Measurements from ENCODE around the gene XYLT1.
"Not testable (repeated sequence)": the region's sequence is repeated elsewhere in the genome, so short reads cannot be mapped to it uniquely, and the experiment has no call there.

Gene XYLT1

DNA sequence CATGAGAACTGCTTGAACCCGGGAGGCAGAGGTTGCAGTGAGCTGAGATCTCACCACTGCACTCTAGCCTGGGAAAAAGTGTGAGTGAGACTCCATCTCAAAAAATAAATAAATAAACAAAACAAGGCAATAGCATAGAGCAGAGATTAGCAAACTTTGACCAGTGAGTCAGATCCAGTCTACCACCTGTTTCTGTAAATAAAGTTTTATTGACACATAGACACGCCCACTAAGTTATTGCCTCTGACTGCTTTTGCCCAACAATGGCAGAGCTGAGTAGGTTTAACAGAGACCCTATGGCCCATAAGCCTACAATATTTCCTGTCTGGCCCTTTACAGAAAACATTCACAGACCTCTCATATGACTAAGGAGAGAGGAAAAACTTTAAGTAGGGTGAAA lies 44.3 kb downstream of the XYLT1 start:
- DNase-seq (ENCODE audit: low read depth in 2 of 2): no peak

DNA sequence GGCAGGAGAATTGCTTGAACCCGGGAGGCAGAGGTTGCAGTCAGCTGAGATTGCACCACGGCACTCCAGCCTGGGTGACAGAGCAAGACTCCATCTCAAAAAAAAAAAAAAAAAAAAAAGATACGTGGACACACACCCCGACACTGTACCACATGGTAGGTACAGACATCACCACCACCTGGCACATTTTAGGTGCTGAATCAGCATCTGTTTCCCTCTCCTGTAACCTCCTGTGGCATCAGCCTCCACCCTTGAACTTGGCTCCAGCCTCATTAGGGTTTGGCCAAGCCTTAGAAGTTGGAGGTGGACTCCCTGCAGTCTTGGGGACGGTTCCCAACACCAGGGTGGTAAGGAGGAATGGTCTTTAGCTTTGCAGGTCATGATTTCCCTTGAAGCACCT lies 46.0 kb downstream of the XYLT1 start:
- no peak for DNase-seq (ENCODE audit: low read depth in 2 of 2)

- no peak for DNase-seq (ENCODE audit: low read depth in 2 of 2)
These were observed 47.5 kb downstream of the XYLT1 start for GRCh38 chr16:17423221-17423620.

DNA sequence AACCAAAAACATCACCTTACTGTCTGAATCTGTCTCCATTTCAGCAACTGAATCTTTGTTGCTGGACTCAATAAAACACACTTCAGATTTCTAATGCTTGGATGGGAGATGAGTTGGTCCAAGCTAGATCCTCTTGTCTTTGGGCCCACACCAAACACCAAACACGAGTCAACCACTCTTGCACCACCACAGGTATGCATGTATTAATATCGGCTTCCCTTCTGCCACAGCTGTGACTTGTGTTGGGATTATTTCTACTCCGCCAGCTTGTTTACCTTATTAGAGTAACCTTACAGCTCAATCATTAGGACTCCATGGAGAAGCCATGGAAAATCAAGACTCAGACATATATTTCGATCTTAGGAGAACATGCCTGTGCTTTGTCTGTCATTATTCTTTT lies 49.9 kb downstream of the XYLT1 start:
- DNase-seq (ENCODE audit: low read depth in 2 of 2): no peak

- DNase-seq (ENCODE audit: low read depth in 2 of 2): no peak
These were observed 51.5 kb downstream of the XYLT1 start for GRCh38 chr16:17419266-17419665.

GRCh38 chr16:17417740-17418139 lies 53.0 kb downstream of the XYLT1 start:
- DNase-seq (ENCODE audit: low read depth in 2 of 2): no peak

- peak; percentile 4 to 6 for DNase-seq (ENCODE audit: low read depth in 2 of 2)
These were observed 54.1 kb downstream of the XYLT1 start for GRCh38 chr16:17416461-17417311.

DNA sequence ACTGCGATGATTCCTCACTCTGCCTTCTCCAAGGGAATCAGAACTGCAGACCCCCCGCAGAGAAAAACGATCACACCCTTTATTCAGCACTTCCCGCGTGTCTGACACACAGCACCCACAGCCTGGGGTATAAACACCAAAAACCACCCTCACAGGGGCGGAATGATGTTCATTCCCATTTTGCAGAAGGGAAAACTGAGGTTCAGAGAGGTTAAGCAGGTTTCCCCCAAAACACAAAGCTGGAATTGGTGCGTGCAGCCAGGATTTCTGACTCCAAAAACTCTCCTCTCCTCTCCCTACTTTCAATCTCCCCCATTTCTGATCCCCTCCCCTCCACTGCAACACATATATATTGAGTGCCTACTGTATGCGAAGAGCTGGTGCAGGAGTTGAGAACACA lies 55.8 kb downstream of the XYLT1 start:
- DNase-seq (ENCODE audit: low read depth in 2 of 2): no peak

DNA sequence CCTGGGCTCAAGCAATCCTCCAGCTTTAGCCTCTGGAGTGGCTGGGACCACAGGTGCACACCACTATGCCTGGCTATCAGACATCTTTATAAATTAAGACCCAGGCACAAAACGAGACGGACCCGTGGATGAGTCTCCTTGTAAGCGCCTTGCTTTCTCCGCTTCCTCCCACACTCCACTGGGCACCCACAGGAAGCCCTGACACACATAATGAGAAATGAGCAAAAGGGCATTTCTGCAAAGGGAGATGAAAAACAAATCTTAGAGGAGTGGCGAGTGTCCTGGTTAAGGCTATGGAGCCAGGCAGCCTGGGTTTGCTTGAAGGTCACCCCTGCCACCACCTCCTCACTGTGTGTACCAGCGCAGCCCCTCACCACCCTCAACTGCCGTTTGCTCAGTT lies 56.3 kb downstream of the XYLT1 start:
- no peak for DNase-seq (ENCODE audit: low read depth in 2 of 2)

GRCh38 chr16:17413508-17413907 lies 57.3 kb downstream of the XYLT1 start:
- DNase-seq (ENCODE audit: low read depth in 2 of 2): no peak

- DNase-seq (ENCODE audit: low read depth in 2 of 2): no peak
These were observed 58.0 kb downstream of the XYLT1 start for GRCh38 chr16:17412791-17413190.

GRCh38 chr16:17412221-17412620 lies 58.5 kb downstream of the XYLT1 start:
- no peak for DNase-seq (ENCODE audit: low read depth in 2 of 2)

- DNase-seq (ENCODE audit: low read depth in 2 of 2): no peak
These were observed 59.5 kb downstream of the XYLT1 start for GRCh38 chr16:17411263-17411662.

DNA sequence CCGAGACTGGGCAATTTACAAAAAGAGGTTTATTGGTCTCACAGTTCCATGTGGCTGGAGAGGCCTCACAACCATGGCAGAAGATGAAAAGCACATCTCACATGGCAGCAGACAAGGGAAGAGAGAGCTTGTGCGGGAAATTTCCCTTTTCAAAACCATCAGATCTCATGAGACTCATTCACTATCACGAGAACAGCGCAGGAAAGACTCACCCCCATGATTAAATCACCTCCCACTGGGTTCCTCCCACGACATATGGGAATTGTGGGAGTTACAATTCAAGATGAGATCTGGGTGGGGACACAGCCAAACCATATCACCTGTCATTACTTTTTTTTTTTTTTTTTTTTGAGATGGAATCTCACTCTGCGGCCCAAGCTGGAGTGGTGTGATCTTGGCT lies 60.4 kb downstream of the XYLT1 start:
- not testable (repeated sequence) for DNase-seq (ENCODE audit: low read depth in 2 of 2)

DNA sequence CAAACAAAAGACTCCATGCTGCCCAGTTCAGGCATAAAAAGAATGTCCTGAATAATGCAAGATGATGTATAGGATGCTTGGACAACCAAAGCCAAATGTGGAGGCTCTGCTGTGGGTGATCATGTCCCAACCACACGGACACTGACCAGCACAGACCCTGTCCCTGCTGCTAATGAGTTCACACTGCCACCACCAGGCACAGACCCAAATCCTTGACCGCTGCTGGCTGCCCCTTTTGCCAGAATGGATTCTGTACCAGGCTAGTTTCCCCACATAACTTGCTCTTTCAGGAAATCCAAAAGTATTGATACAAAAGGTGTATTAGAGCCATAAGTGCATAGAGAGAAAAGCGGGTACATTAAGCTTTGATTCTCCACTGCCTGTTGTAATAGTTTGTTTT lies 60.9 kb downstream of the XYLT1 start:
- no peak for DNase-seq (ENCODE audit: low read depth in 2 of 2)

GRCh38 chr16:17408955-17409441 lies 61.8 kb downstream of the XYLT1 start:
- DNase-seq (ENCODE audit: low read depth in 2 of 2): no peak

GRCh38 chr16:17408296-17408695 lies 62.5 kb downstream of the XYLT1 start:
- DNase-seq (ENCODE audit: low read depth in 2 of 2): no peak

DNA sequence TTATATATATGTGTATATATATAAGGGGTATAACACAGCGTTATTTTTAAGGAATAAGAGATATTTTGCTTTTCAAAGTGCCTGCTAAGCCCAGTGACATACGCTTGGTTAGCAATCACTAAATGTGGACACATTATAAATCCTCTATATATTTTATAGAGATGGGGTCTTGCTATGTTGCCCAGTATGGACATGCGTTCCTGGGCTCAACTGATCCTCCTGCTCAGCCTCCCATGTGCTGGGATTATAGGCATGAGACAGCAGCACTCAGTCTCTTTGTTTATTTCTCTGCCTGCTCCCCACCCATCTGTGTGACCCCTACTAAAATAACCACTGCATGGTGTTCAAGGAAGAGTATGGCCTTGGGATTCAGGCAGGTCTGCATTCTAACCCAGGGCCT lies 63.4 kb downstream of the XYLT1 start:
- DNase-seq (ENCODE audit: low read depth in 2 of 2): no peak

- DNase-seq (ENCODE audit: low read depth in 2 of 2): no peak
These were observed 65.6 kb downstream of the XYLT1 start for GRCh38 chr16:17404941-17405689.

GRCh38 chr16:17403859-17404545 lies 66.8 kb downstream of the XYLT1 start:
- no peak for DNase-seq (ENCODE audit: low read depth in 2 of 2)

- DNase-seq (ENCODE audit: low read depth in 2 of 2): no peak
These were observed 67.5 kb downstream of the XYLT1 start for GRCh38 chr16:17403156-17403809.

DNA sequence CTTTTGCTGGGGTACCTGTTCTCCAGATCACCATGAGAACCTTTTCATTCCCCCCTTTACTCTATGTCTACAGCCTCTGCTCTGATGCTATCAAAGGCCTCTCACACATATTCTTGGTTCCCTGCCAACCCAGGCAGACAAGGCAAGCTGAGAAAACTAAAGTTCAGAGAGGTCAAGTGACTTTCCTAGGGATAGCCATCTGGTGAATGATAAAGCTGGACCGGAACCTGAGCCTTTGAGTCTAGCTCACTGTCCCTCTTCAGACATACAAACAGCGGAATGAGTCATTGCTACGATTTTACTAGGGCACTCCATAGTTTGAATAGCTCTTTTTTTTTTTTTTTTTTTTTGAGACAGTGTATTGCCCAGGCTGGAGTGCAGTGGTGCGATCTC lies 73.3 kb downstream of the XYLT1 start:
- DNase-seq (ENCODE audit: low read depth in 2 of 2): no peak

Data from stimulated activated CD8-positive, alpha-beta memory T cell treated with anti-CD3 and anti-CD28 coated beads, Interleukin-7, amount 100 ng/mL, for 1 hour (primary cell).